Breast epithelium (tissue), 4 donors: ENCODE results near the gene TRIM36. TPM values are rescaled to one million over a fixed set of nuclear protein-coding genes. Genes with fewer than 3 reads are reported as not detected.

ENCODE experiments used
- DNase-seq, 2 donors: peaks; one replicate each; pipeline ENCODE4 v3.0.0-alpha.2; 2019; ENCODE audit warnings: low spot score in 2 of 2
- H3K27ac ChIP-seq, 2 donors: fragments of 200-600 bp; sonication (generic) in 1 of 2; one replicate each; pipeline ENCODE4 v1.5.1; 2016 to 2019; ENCODE audit warnings: mild to moderate bottlenecking in 1 of 2
- H3K27me3 ChIP-seq, 2 donors: fragments of 200-600 bp; sonication (generic) in 1 of 2; one replicate each; pipeline versions ENCODE4 v1.5.1 to v1.6.0; 2017 to 2019; ENCODE audit warnings: control low read depth in 1 of 2, mild to moderate bottlenecking in 1 of 2
- H3K36me3 ChIP-seq: fragments of 200-600 bp; one replicate; pipeline ENCODE4 v1.5.1; 2019
- H3K4me1 ChIP-seq, 2 donors: fragments of 200-600 bp; sonication (generic); one replicate each; pipeline ENCODE4 v1.5.1; 2016 to 2019; ENCODE audit warnings: control low read depth in 1 of 2
- H3K4me3 ChIP-seq, 3 donors: fragments of 200-600 bp; sonication (generic); 1 replicate in 2 of 3; 2 replicates in 1 of 3; pipeline ENCODE4 v1.5.1; 2016 to 2019; ENCODE audit warnings: mild to moderate bottlenecking in 3 of 3, moderate library complexity in 2 of 3
- H3K9me3 ChIP-seq, 2 donors: fragments of 200-600 bp; sonication (generic) in 1 of 2; one replicate each; pipeline ENCODE4 v1.5.1; 2016 to 2019; ENCODE audit warnings: control low read depth in 1 of 2
- POLR2A ChIP-seq: fragments of 450-650 bp; IDR thresholded peaks from one replicate; pipeline ENCODE4 v1.6.1; 2016; ENCODE audit warnings: antibody characterized with exemption, mild to moderate bottlenecking, moderate library complexity
- POLR2AphosphoS5 ChIP-seq, 3 donors: sonication (generic); formaldehyde crosslinking; IDR thresholded peaks; one replicate each; pipeline ENCODE4 v1.6.1; 2017; ENCODE audit warnings: antibody characterized with exemption in 3 of 3
- intact Hi-C: fragments of 100-400 bp; cut with DNase I; formaldehyde crosslinking; loops from one replicate; pipeline ENCODE4 v1.15.1; 2023; ENCODE audit warnings: low total_unique reads
- total RNA-seq, 3 donors: library from RNA; depleted of rRNA; stranded (reverse); fragments of >200 nt; gene quantifications; one replicate each; pipeline ENCODE4 v1.1.0, GENCODE V29; 2016
- TF ChIP-seq, protein P1 (sequence below), 3 donors: fragments of 450-650 bp; IDR thresholded peaks; one replicate each; pipeline ENCODE4 v1.5.1; 2016 to 2017; ENCODE audit warnings: antibody characterized with exemption in 3 of 3, mild to moderate bottlenecking in 3 of 3, moderate library complexity in 3 of 3

Gene TRIM36
- total RNA-seq, 3 donors from 2014 or later, result 1.8 to 7.2 (median 6.9) TPM

DNA sequence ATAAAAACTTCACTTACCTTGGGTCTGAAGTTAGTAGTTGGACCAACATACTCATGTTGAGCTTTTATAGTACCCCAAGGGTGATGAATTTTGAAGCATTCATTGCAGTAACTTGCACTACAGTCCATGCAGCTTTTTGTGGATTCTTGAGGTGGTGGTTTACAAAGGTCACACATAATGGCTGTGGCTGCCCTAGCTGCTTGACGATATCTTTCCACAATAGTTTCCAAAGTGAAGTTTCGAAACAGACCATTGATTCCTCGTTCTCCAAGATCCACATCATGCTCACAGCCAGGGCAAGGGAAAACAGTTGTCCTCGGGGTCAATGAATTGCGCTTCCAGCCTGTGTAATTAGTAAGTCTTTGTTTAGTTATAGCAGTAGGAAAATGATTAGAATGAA is 22.7 kb downstream of the TRIM36 start:
- Histone ChIP-seq H3K36me3 (no peaks in the 10 kb centered on the region), H3K4me3 (no peak overlapping the region), H3K27ac (no peak overlapping the region), H3K9me3 (peaks cover 3 to 9% of the 10 kb centered on the region in 2 donors), H3K27me3 (no peaks in the 10 kb centered on the region), H3K4me1 (no peaks in the 10 kb centered on the region)
- intact Hi-C loops, result no loop called here
- TF ChIP-seq, protein P1, sequence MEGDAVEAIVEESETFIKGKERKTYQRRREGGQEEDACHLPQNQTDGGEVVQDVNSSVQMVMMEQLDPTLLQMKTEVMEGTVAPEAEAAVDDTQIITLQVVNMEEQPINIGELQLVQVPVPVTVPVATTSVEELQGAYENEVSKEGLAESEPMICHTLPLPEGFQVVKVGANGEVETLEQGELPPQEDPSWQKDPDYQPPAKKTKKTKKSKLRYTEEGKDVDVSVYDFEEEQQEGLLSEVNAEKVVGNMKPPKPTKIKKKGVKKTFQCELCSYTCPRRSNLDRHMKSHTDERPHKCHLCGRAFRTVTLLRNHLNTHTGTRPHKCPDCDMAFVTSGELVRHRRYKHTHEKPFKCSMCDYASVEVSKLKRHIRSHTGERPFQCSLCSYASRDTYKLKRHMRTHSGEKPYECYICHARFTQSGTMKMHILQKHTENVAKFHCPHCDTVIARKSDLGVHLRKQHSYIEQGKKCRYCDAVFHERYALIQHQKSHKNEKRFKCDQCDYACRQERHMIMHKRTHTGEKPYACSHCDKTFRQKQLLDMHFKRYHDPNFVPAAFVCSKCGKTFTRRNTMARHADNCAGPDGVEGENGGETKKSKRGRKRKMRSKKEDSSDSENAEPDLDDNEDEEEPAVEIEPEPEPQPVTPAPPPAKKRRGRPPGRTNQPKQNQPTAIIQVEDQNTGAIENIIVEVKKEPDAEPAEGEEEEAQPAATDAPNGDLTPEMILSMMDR (IDR thresholded peaks at IDR 0.05), result no peak
- TF ChIP-seq POLR2AphosphoS5 (IDR thresholded peaks at IDR 0.05) (no peak), POLR2A (no peak)
- no peak for DNase-seq

DNA sequence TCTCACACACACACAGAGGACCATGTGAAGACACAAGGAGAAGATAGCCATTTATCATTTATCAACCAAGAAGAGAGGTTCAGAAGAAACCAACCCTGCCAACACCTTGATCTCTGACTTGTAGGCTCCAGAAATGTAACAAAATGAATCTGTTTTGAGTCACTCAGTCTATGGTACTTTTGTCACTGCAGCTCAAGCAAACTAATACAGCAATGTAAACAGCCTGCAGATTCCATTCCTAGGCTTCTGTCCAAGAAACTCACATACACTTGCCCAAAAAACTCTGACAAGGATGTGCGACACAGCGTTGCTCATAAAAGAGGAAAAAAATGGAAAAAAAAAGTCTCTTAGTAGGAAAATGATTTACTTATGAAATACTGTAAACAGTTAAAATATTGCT is 33.4 kb downstream of the TRIM36 start:
- Histone ChIP-seq H3K36me3 (no peaks in the 10 kb centered on the region), H3K9me3 (no peaks in the 10 kb centered on the region), H3K27ac (no peak overlapping the region), H3K4me1 (no peaks in the 10 kb centered on the region), H3K4me3 (no peak overlapping the region), H3K27me3 (no peaks in the 10 kb centered on the region)
- DNase-seq, result no peak
- intact Hi-C loops, result no loop called here
- TF ChIP-seq POLR2A (no peak), POLR2AphosphoS5 (IDR thresholded peaks at IDR 0.05) (no peak)
- TF ChIP-seq, protein P1 (IDR thresholded peaks at IDR 0.05), result no peak

DNA sequence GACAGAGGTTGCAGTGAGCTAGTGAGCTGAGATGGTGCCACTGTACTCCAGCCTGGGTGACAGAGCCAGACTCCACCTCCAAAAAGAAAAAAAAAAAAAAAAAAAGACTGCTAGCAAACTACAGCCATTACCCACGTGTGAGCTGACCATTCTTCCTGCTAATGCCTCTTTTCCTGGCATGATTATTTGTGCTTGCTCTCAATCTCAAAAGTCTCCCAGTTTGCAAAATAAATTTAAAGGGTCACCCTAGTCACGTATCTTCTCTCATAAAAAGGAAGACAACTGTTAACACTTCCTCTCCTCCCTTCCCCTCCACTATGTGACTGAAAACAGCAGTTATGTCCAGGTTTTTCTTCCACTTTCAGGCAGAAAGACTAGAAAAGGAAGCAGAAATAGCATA is 37.2 kb downstream of the TRIM36 start:
- intact Hi-C loops, result no loop called here
- H3K27ac ChIP-seq, result no peak overlapping the region
- no peak overlapping the region for H3K4me3 ChIP-seq
- no peaks in the 10 kb centered on the region for H3K36me3 ChIP-seq
- TF ChIP-seq POLR2A (no peak), POLR2AphosphoS5 (IDR thresholded peaks at IDR 0.05) (no peak)
- TF ChIP-seq, protein P1 (IDR thresholded peaks at IDR 0.05), result no peak
- no peaks in the 10 kb centered on the region for H3K27me3 ChIP-seq
- no peak for DNase-seq
- H3K4me1 ChIP-seq, result no peaks in the 10 kb centered on the region
- no peaks in the 10 kb centered on the region for H3K9me3 ChIP-seq

DNA sequence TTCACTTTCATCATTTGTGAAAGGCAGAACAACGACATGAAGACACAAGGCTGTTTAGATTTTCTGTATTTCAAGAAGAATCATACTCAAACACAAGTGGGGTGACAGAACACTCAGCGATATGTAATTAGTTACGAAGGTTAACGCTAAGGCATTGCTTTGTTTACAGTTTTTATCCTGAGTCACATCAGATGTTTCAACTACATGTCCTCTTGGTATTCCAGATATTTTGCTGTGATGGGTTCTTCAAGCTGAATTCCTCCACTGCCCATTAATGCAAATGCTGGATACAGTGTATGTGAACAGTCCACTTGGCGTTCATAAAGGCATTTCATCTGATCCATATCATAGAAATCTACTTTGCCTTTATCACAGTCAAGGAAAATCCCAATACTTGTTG is 43.4 kb downstream of the TRIM36 start:
- no peak for DNase-seq
- Histone ChIP-seq H3K4me1 (no peaks in the 10 kb centered on the region), H3K27me3 (no peaks in the 10 kb centered on the region), H3K9me3 (no peaks in the 10 kb centered on the region), H3K4me3 (no peak overlapping the region), H3K36me3 (no peaks in the 10 kb centered on the region), H3K27ac (no peak overlapping the region)
- TF ChIP-seq POLR2A, result no peak
- no peak for TF ChIP-seq POLR2AphosphoS5 (IDR thresholded peaks at IDR 0.05)
- TF ChIP-seq, protein P1 (IDR thresholded peaks at IDR 0.05), result no peak
- intact Hi-C loops, result loop anchor here (5.0 kb wide), 1 partner anchor 721 kb away; no protein-coding TSS in a partner anchor

DNA sequence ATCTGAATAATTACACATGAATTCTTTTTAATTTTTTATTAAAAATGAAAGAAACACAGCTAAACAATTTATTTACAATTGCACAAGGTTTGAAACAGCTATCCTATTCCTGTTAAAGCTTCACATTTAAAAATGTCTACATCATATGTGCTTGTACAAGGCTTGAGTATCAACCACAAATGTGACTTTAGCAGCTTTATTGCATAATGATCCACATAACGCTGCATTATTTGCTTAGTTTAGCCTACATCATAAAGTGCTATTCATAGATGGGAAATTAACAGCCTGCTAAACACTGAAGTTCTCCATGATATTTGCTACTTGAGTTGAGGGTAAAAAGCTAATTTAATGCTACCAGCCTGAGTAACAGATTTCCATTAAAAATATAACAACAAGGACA is 45.0 kb downstream of the TRIM36 start:
- TF ChIP-seq POLR2A (no peak), POLR2AphosphoS5 (IDR thresholded peaks at IDR 0.05) (no peak)
- TF ChIP-seq, protein P1 (IDR thresholded peaks at IDR 0.05), result no peak

More for the DNA sequence above, 45.0 kb downstream of the TRIM36 start:
- no peak for DNase-seq
- Histone ChIP-seq H3K9me3 (no peaks in the 10 kb centered on the region), H3K36me3 (no peaks in the 10 kb centered on the region), H3K4me1 (no peaks in the 10 kb centered on the region), H3K27me3 (no peaks in the 10 kb centered on the region), H3K27ac (no peak overlapping the region), H3K4me3 (no peak overlapping the region)
- intact Hi-C loops, result loop anchor here (5.0 kb wide), 1 partner anchor 723 kb away; no protein-coding TSS in a partner anchor
